CD8-positive, alpha-beta T cell (primary cell): ENCODE data around the gene FRMD6. TPM values are rescaled to one million over a fixed set of nuclear protein-coding genes. Genes with fewer than 3 reads are reported as not detected.

Source experiments
- total RNA-seq, 46 experiments: library from RNA in 2 of 46; stranded (reverse) in 2 of 46; gene quantifications; one replicate each; pipeline ENCODE4 v1.2.3 and lab custom pipeline; 2021 to 2026

FRMD6 gene
- total RNA-seq, 2 experiments from 2014 or later: 2.4 to 3.5 TPM

Other genes with a start within 250 kb of the FRMD6 start
- 100 to 1,000 TPM; 166 to 169 TPM for gene GNG2, start 208.7 kb downstream of the FRMD6 start, total RNA-seq